ENCODE data around the gene KLHL41. TPM values are rescaled to one million over a fixed set of nuclear protein-coding genes. Genes with fewer than 3 reads are reported as not detected.
"Not testable (repeated sequence)": the region's sequence is repeated elsewhere in the genome, so short reads cannot be mapped to it uniquely, and the experiment has no call there.

KLHL41 gene
- total RNA-seq, 2 donors from 2014 or later = 44.0 to 122 TPM

DNA sequence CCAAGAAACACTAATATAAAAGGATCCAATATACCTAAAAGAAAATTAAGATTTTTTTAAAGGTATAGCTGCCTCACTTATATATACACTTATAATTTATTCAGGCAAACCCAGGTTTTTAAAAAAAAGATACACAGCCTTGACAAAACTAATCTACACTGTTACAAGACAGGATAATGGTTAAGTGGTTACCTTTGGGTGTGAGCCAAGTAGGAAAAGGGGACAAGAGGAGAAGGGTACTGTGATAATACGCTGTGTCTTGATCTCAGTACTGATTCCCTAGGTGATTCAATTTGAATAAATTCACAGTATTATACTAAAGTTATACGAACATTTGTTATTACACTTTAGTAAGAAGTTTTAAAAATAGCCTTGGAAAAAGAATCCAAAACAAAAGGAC lies 30.6 kb downstream of the KLHL41 start:
- no peak for DNase-seq (ENCODE audit: low spot score)
- Histone ChIP-seq H3K4me3 (no peak overlapping the region), H3K27me3 (no peaks in the 10 kb centered on the region), H3K27ac (no peak overlapping the region), H3K4me1 (no peaks in the 10 kb centered on the region), H3K9me3 (no peaks in the 10 kb centered on the region), H3K36me3 (peaks cover 12% of the 10 kb centered on the region)
- TF ChIP-seq, protein P1, sequence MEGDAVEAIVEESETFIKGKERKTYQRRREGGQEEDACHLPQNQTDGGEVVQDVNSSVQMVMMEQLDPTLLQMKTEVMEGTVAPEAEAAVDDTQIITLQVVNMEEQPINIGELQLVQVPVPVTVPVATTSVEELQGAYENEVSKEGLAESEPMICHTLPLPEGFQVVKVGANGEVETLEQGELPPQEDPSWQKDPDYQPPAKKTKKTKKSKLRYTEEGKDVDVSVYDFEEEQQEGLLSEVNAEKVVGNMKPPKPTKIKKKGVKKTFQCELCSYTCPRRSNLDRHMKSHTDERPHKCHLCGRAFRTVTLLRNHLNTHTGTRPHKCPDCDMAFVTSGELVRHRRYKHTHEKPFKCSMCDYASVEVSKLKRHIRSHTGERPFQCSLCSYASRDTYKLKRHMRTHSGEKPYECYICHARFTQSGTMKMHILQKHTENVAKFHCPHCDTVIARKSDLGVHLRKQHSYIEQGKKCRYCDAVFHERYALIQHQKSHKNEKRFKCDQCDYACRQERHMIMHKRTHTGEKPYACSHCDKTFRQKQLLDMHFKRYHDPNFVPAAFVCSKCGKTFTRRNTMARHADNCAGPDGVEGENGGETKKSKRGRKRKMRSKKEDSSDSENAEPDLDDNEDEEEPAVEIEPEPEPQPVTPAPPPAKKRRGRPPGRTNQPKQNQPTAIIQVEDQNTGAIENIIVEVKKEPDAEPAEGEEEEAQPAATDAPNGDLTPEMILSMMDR (IDR thresholded peaks at IDR 0.05) = no peak

DNA sequence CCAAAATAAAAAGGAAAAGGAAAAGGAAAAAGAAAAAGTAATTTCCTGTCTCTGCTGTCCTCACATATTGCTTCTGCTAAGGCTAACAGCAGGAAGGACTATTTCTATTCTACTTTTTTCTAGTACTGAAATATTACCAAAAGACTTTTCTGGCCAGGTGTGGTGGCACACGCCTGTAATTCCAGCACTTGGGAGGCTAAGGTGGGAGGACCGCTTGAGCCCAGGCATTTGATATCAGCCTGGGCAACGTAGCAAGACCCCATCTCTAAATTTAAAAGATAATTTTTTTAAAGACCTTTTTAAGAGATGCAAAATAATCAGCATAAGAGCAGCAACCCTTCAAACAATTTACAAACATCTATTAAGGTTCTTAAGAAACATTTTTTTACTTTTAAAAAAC lies 32.9 kb downstream of the KLHL41 start:
- TF ChIP-seq, protein P1 (IDR thresholded peaks at IDR 0.05) = no peak
- H3K36me3 ChIP-seq = peaks cover 14% of the 10 kb centered on the region
- no peaks in the 10 kb centered on the region for H3K9me3 ChIP-seq
- H3K4me1 ChIP-seq = no peaks in the 10 kb centered on the region
- DNase-seq (ENCODE audit: low spot score) = no peak
- H3K27me3 ChIP-seq = no peaks in the 10 kb centered on the region
- H3K4me3 ChIP-seq = no peak overlapping the region
- no peak overlapping the region for H3K27ac ChIP-seq

DNA sequence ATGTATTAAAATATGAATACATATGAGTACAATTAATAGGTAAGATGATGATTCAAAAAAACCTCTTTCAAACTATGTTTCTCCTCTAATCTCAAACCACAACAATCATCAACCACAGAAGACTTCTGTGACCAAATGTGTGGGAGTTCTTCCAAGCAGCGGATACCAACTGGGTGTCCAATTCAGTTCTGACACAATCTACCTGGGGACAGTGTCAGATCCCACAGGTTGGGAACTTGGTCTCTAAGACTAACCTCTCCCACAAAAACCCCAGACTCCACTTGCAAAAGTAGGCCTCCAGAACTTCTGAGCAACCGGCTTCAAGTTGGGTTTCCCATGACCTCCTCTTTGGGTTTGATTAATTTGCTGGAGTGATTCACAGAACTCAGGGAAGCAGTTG lies 37.3 kb downstream of the KLHL41 start:
- Histone ChIP-seq H3K36me3 (peaks cover 8% of the 10 kb centered on the region), H3K4me3 (no peak overlapping the region), H3K27ac (no peak overlapping the region), H3K9me3 (no peaks in the 10 kb centered on the region), H3K27me3 (no peaks in the 10 kb centered on the region), H3K4me1 (no peaks in the 10 kb centered on the region)
- no peak for DNase-seq (ENCODE audit: low spot score)
- TF ChIP-seq, protein P1 (IDR thresholded peaks at IDR 0.05) = no peak

DNA sequence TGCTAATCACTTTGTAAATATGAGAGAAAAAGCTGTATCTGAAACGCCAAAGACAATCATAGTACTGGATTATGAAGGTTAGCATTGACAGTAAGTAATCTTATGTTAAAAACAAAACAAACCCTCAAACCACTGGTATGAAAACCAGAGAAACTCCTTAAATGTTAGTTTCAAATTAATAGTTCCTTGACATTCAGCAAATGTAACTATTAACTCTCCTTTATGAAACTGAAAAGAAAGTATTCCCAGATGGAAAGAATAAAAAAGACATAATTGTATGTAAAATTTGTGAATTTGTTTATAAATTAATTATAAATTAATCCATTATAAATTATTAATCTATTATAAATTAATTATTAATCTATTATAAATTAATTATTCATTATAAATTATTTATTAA lies 51.9 kb downstream of the KLHL41 start:
- TF ChIP-seq, protein P1 (IDR thresholded peaks at IDR 0.05) = no peak
- H3K27me3 ChIP-seq = no peaks in the 10 kb centered on the region
- no peaks in the 10 kb centered on the region for H3K4me1 ChIP-seq
- H3K27ac ChIP-seq = no peak overlapping the region
- no peaks in the 10 kb centered on the region for H3K9me3 ChIP-seq
- H3K4me3 ChIP-seq = no peak overlapping the region
- no peak for DNase-seq (ENCODE audit: low spot score)
- peaks cover 12% of the 10 kb centered on the region for H3K36me3 ChIP-seq

DNA sequence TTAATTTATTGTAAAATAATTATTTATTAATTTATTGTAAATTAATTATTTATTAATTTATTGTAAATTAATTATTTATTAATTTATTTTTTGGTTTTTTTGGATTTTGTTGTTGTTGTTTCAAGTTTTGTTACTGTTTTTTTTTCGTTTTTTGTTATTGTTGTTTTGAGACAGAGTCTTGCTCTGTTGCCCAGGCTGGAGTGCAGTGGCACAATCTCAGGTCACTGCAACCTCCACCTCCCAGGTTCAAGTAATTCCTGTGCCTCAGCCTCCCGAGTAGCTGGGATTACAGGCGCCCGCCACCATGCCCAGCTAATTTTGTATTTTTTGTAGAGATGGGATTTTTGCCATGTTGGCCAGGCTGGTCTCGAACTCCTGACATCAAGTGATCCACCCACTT lies 52.6 kb downstream of the KLHL41 start:
- H3K4me1 ChIP-seq; H3K27me3 ChIP-seq; DNase-seq (ENCODE audit: low spot score); H3K4me3 ChIP-seq; H3K9me3 ChIP-seq; H3K27ac ChIP-seq; H3K36me3 ChIP-seq: not testable (repeated sequence)

DNA sequence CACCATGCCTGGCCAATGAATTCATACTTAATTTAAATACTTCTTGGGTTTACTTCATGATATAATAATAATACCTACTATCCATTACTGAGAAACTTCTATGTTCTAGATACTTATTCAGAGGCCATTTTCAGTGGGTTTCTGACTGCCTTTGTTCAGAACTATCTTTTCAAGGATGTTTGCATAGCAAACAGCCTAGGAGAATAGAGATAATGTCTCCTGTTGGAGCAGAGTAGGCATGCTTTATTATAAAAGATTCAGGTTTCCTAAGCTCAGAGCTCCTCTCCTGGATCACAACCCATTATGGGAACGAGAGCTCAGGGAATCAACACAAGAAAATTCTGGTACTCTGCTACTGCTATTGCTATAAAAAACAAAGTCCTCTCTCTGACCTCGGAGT lies 53.0 kb downstream of the KLHL41 start:
- no peak overlapping the region for H3K27ac ChIP-seq
- no peak overlapping the region for H3K4me3 ChIP-seq
- TF ChIP-seq, protein P1 (IDR thresholded peaks at IDR 0.05) = no peak
- no peaks in the 10 kb centered on the region for H3K4me1 ChIP-seq
- no peaks in the 10 kb centered on the region for H3K27me3 ChIP-seq
- no peaks in the 10 kb centered on the region for H3K9me3 ChIP-seq
- no peak for DNase-seq (ENCODE audit: low spot score)
- peaks cover 7% of the 10 kb centered on the region for H3K36me3 ChIP-seq

Measured in right atrium auricular region (tissue), 2 donors.